Chondrocyte (in vitro differentiated cells): Measurements from ENCODE around the gene TAS2R41. TPM values are rescaled to one million over a fixed set of nuclear protein-coding genes. Genes with fewer than 3 reads are reported as not detected.
"Not testable (repeated sequence)": the region's sequence is repeated elsewhere in the genome, so short reads cannot be mapped to it uniquely, and the experiment has no call there.

ENCODE experiments used
- DNase-seq: peaks from one replicate; pipeline ENCODE4 v3.0.0; 2021; ENCODE audit warnings: mixed read lengths, low spot score
- H3K27ac Mint-ChIP-seq: one replicate; pipeline ENCODE4 v1.8.0; 2021; ENCODE audit warnings: mild to moderate bottlenecking, moderate library complexity, mixed read lengths; ENCODE audit not compliant: unreplicated experiment
- H3K27me3 Mint-ChIP-seq: 2 replicates; pipeline ENCODE4 v1.8.0; 2021; ENCODE audit warnings: low read depth, mixed read lengths
- H3K36me3 Mint-ChIP-seq: 2 replicates; pipeline ENCODE4 v1.8.0; 2021; ENCODE audit warnings: low read depth, mixed read lengths
- H3K4me1 Mint-ChIP-seq: 2 replicates; pipeline ENCODE4 v1.8.0; 2021; ENCODE audit warnings: low read depth, mild to moderate bottlenecking, mixed read lengths
- H3K4me3 Mint-ChIP-seq: one replicate; pipeline ENCODE4 v1.8.0; 2021; ENCODE audit warnings: mild to moderate bottlenecking, moderate library complexity, mixed read lengths; ENCODE audit not compliant: unreplicated experiment
- H3K9me3 Mint-ChIP-seq: 2 replicates; pipeline ENCODE4 v1.8.0; 2021; ENCODE audit warnings: low read depth, mixed read lengths
- CTCF ChIP-seq: fragments of 200-600 bp; sonication (generic); IDR thresholded peaks from 2 replicates; pipeline ENCODE4 v1.5.0; 2021; ENCODE audit warnings: antibody characterized with exemption, mild to moderate bottlenecking, moderate library complexity
- total RNA-seq: library from RNA; stranded (reverse); gene quantifications from 3 replicates; pipeline ENCODE4 v1.2.1, GENCODE V29; 2021

TAS2R41 gene
- total RNA-seq, 1 donor from 2014 or later = not detected

GRCh38 chr7:143518941-143519340 is 41.3 kb downstream of the TAS2R41 start:
- no peak for TF ChIP-seq CTCF
- H3K4me1 Mint-ChIP-seq = peaks cover 43% of the 10 kb centered on the region
- H3K9me3 Mint-ChIP-seq = no peaks in the 10 kb centered on the region
- DNase-seq = no peak
- no peaks in the 10 kb centered on the region for H3K27me3 Mint-ChIP-seq
- H3K27ac Mint-ChIP-seq = peak overlapping the region; percentile 53
- no peak overlapping the region for H3K4me3 Mint-ChIP-seq
- no peaks in the 10 kb centered on the region for H3K36me3 Mint-ChIP-seq

GRCh38 chr7:143519411-143520131 is 41.9 kb downstream of the TAS2R41 start:
- Mint-ChIP-seq H3K4me1 (peaks cover 43% of the 10 kb centered on the region), H3K27me3 (no peaks in the 10 kb centered on the region), H3K4me3 (no peak overlapping the region), H3K27ac (peak overlapping the region; percentile 53), H3K36me3 (no peaks in the 10 kb centered on the region), H3K9me3 (no peaks in the 10 kb centered on the region)
- TF ChIP-seq CTCF = no peak
- no peak for DNase-seq

- not testable (repeated sequence) for H3K36me3 Mint-ChIP-seq, H3K27ac Mint-ChIP-seq, DNase-seq, H3K9me3 Mint-ChIP-seq, H3K4me3 Mint-ChIP-seq, H3K27me3 Mint-ChIP-seq
- peaks cover 32% of the 10 kb centered on the region for H3K4me1 Mint-ChIP-seq
Observed at GRCh38 chr7:143522309-143522916, 44.7 kb downstream of the TAS2R41 start.

Other genes starting within 250 kb of the TAS2R41 start
- gene GSTK1, start 214.4 kb upstream of the TAS2R41 start, total RNA-seq = 70.1 to 79.6 TPM (median 79.4 TPM) in 3 replicates
- gene TMEM139, start 192.9 kb upstream of the TAS2R41 start, total RNA-seq = not detected in 3 replicates
- gene CASP2, start 189.5 kb upstream of the TAS2R41 start, total RNA-seq = 28.7 to 31.5 TPM (median 30.3 TPM) in 3 replicates
- gene CLCN1, start 161.8 kb upstream of the TAS2R41 start, total RNA-seq = not detected in 3 replicates
- 3.0 to 4.0 TPM (median 3.1 TPM) in 3 replicates for gene FAM131B, start 115.2 kb upstream of the TAS2R41 start, total RNA-seq
- 241 to 386 TPM (median 384 TPM) in 3 replicates for gene ZYX, start 96.5 kb upstream of the TAS2R41 start, total RNA-seq
- not detected in 3 replicates for gene EPHA1, start 69.0 kb upstream of the TAS2R41 start, total RNA-seq
- gene TAS2R60, start 34.4 kb upstream of the TAS2R41 start, total RNA-seq = not detected in 3 replicates
- 0.23 to 0.63 TPM (median 0.32 TPM) in 3 replicates for gene CTAGE15, start 93.9 kb downstream of the TAS2R41 start, total RNA-seq
- gene TCAF2, start 143.1 kb downstream of the TAS2R41 start, total RNA-seq = 2.1 to 2.8 TPM (median 2.3 TPM) in 3 replicates